ENCODE data around the gene SLC19A1.

DNA sequence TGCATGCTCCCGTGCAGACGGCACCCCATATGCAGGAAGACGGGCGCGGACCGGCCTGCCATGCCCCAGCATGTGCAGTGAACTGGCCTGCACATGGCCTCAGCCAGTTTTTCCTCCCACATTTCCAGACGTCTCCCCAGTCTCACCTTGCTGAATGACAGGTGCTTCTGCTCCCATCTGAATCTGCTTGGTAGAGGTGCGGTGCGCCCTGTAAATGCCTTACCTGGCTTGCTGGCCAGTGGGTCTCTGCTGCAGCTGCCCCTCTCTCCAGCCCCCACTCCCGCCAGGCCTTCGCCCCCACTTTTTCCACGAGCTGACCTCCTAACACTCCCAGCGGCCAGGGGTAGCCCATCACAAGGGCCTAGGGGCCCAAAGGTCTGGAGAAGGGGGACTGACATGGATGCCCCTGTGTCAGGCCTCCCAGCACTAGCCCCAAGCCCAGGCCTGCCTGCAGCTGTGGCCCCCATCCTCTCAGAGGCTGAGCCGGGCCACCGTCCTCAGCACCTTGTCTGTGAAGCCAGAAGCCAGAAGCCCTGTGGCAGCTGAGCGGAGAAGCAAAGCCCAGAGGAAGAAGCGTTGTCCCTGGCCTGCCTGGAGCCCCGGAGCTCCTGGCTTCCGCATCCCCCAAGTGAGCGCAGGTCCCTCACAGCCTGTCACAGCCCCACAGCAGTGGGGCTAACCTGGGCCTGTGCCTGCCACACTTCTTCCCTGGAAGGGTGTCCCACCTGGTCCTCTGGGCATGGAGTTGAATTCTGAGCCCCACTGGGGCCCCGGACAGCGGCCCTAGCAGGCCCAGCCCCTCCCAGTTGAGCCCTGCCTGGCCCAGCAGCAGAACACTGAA is 3.7 kb upstream of the SLC19A1 start:
- no peak for TF ChIP-seq POLR2AphosphoS5 (IDR thresholded peaks at IDR 0.05; ENCODE audit: borderline replicate concordance, low read depth, low read length)
- TF ChIP-seq EZH2 (IDR thresholded peaks at IDR 0.05) = no peak
- no peak for TF ChIP-seq FOXP2 (optimal IDR thresholded peaks at IDR 0.05; ENCODE audit: control extremely low read depth, extremely low read length, insufficient read depth)

Measured in SK-N-MC (cell line).